A549 (cell line): ENCODE results near the gene RASSF8.

Experiments
- CEBPB ChIP-seq, 2 experiments: fragments of >200 bp in 1 of 2; sonication (Bioruptor Twin) in 1 of 2; formaldehyde crosslinking in 1 of 2; IDR thresholded peaks; 2 replicates each; pipeline ENCODE4 v1.6.1; 2012 to 2016
- CTCF ChIP-seq: fragments of >200 bp; sonication (Bioruptor Twin); formaldehyde crosslinking; IDR thresholded peaks from 3 replicates; pipeline ENCODE4 v1.5.1; 2016
- EP300 ChIP-seq, 2 experiments: fragments of >200 bp; sonication (Bioruptor Twin); formaldehyde crosslinking; IDR thresholded peaks; 2 replicates in 1 of 2; 3 replicates in 1 of 2; pipeline ENCODE4 v1.6.1; 2016 to 2017
- JUNB ChIP-seq: fragments of >200 bp; sonication (Bioruptor Twin); formaldehyde crosslinking; IDR thresholded peaks from 2 replicates; pipeline ENCODE4 v1.6.1; 2016

- TF ChIP-seq JUNB (no peak), CTCF (no peak), EP300 (IDR thresholded peaks at IDR 0.05) (no peak), CEBPB (IDR thresholded peaks at IDR 0.05) (no peak)
Observed at GRCh38 chr12:26034371-26035142, 76.1 kb downstream of the RASSF8 start.
